Adrenal gland (tissue), 5 donors: Measurements from ENCODE around the gene XYLT1.

ENCODE experiments used
- POLR2A ChIP-seq, 2 donors: fragments of 450-650 bp; IDR thresholded peaks; one replicate each; pipeline ENCODE4 v1.6.1; 2017; ENCODE audit warnings: antibody characterized with exemption in 2 of 2, mild to moderate bottlenecking in 2 of 2, moderate library complexity in 1 of 2
- TF ChIP-seq, protein P1 (sequence below), 6 experiments: fragments of 450-650 bp in 4 of 6; fragments of 200-600 bp in 2 of 6; sonication (generic) in 1 of 6; IDR thresholded peaks; 1 replicate in 5 of 6; 2 replicates in 1 of 6; pipeline versions ENCODE4 v1.5.1 to v1.8.0; 2016 to 2021; ENCODE audit warnings: antibody characterized with exemption in 6 of 6, mild to moderate bottlenecking in 2 of 6, moderate library complexity in 1 of 6
- donor health status: DM: no; HTN: no; CAD: no.

DNA sequence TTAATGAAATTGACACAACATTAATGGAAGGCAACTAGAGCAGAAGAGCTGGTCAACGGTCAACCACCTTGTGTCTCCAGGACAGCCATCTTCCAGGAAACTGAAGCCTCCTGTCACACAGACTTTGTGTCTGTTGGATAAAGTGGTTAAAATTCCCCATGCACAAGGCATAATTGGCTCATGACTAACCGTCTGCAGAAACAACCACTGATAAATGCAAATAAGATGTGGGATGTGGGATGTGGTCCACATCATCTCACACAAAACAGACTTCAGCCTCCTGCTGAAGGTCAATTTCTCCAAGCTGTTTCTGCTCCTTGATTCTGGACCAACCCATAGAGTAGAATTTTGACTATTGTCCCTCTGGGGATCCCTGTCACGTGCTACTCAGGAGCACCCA, 26.9 kb upstream of the XYLT1 start:
- TF ChIP-seq, protein P1, sequence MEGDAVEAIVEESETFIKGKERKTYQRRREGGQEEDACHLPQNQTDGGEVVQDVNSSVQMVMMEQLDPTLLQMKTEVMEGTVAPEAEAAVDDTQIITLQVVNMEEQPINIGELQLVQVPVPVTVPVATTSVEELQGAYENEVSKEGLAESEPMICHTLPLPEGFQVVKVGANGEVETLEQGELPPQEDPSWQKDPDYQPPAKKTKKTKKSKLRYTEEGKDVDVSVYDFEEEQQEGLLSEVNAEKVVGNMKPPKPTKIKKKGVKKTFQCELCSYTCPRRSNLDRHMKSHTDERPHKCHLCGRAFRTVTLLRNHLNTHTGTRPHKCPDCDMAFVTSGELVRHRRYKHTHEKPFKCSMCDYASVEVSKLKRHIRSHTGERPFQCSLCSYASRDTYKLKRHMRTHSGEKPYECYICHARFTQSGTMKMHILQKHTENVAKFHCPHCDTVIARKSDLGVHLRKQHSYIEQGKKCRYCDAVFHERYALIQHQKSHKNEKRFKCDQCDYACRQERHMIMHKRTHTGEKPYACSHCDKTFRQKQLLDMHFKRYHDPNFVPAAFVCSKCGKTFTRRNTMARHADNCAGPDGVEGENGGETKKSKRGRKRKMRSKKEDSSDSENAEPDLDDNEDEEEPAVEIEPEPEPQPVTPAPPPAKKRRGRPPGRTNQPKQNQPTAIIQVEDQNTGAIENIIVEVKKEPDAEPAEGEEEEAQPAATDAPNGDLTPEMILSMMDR (IDR thresholded peaks at IDR 0.05): no peak
- no peak for TF ChIP-seq POLR2A (IDR thresholded peaks at IDR 0.05)
